Measurements from ENCODE around the gene NFYC.

NFYC gene

GRCh38 chr1:40768146-40768990 lies 76.9 kb downstream of the NFYC start:
- H2AFZ ChIP-seq (ENCODE audit: low read depth) = no peak overlapping the region
- H3K4me1 ChIP-seq (ENCODE audit: low read depth, poor library complexity, severe bottlenecking) = peaks cover 18% of the 10 kb centered on the region
- H3K4me3 ChIP-seq (IDR thresholded peaks at IDR 0.05; ENCODE audit: insufficient read depth, low read depth, low read length) = no peak overlapping the region
- no peaks in the 10 kb centered on the region for H3K27me3 ChIP-seq (ENCODE audit: insufficient read depth, low read depth)
- H3K4me2 ChIP-seq = no peak overlapping the region
- no peak overlapping the region for H3K9ac ChIP-seq
- H4K20me1 ChIP-seq (ENCODE audit: insufficient read depth) = no peaks in the 10 kb centered on the region
- no peaks in the 10 kb centered on the region for H3K79me2 ChIP-seq (ENCODE audit: insufficient read depth, low read depth)
- TF ChIP-seq, protein P1, sequence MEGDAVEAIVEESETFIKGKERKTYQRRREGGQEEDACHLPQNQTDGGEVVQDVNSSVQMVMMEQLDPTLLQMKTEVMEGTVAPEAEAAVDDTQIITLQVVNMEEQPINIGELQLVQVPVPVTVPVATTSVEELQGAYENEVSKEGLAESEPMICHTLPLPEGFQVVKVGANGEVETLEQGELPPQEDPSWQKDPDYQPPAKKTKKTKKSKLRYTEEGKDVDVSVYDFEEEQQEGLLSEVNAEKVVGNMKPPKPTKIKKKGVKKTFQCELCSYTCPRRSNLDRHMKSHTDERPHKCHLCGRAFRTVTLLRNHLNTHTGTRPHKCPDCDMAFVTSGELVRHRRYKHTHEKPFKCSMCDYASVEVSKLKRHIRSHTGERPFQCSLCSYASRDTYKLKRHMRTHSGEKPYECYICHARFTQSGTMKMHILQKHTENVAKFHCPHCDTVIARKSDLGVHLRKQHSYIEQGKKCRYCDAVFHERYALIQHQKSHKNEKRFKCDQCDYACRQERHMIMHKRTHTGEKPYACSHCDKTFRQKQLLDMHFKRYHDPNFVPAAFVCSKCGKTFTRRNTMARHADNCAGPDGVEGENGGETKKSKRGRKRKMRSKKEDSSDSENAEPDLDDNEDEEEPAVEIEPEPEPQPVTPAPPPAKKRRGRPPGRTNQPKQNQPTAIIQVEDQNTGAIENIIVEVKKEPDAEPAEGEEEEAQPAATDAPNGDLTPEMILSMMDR (conservative IDR thresholded peaks at IDR 0.05; ENCODE audit: low read depth, low read length) = no peak
- 0 out of 2 replicates have a peak, but pooled peaks cover 3% of the 10 kb centered on the region for H3K36me3 ChIP-seq (ENCODE audit: insufficient read depth)
- H3K27ac ChIP-seq = no peak overlapping the region

- no peaks in the 10 kb centered on the region for H4K20me1 ChIP-seq (ENCODE audit: insufficient read depth)
- H3K4me1 ChIP-seq (ENCODE audit: low read depth, poor library complexity, severe bottlenecking) = peaks cover 3% of the 10 kb centered on the region
- no peaks in the 10 kb centered on the region for H3K79me2 ChIP-seq (ENCODE audit: insufficient read depth, low read depth)
- H2AFZ ChIP-seq (ENCODE audit: low read depth) = no peak overlapping the region
- H3K27me3 ChIP-seq (ENCODE audit: insufficient read depth, low read depth) = no peaks in the 10 kb centered on the region
- H3K4me2 ChIP-seq = no peak overlapping the region
- TF ChIP-seq, protein P1 (conservative IDR thresholded peaks at IDR 0.05; ENCODE audit: low read depth, low read length) = no peak
- no peak overlapping the region for H3K4me3 ChIP-seq (IDR thresholded peaks at IDR 0.05; ENCODE audit: insufficient read depth, low read depth, low read length)
- H3K9ac ChIP-seq = no peak overlapping the region
- no peak overlapping the region for H3K27ac ChIP-seq
- H3K36me3 ChIP-seq (ENCODE audit: insufficient read depth) = 0 out of 2 replicates have a peak, but pooled peaks cover 3% of the 10 kb centered on the region
Observed at GRCh38 chr1:40769815-40770214, 78.3 kb downstream of the NFYC start.

DNA sequence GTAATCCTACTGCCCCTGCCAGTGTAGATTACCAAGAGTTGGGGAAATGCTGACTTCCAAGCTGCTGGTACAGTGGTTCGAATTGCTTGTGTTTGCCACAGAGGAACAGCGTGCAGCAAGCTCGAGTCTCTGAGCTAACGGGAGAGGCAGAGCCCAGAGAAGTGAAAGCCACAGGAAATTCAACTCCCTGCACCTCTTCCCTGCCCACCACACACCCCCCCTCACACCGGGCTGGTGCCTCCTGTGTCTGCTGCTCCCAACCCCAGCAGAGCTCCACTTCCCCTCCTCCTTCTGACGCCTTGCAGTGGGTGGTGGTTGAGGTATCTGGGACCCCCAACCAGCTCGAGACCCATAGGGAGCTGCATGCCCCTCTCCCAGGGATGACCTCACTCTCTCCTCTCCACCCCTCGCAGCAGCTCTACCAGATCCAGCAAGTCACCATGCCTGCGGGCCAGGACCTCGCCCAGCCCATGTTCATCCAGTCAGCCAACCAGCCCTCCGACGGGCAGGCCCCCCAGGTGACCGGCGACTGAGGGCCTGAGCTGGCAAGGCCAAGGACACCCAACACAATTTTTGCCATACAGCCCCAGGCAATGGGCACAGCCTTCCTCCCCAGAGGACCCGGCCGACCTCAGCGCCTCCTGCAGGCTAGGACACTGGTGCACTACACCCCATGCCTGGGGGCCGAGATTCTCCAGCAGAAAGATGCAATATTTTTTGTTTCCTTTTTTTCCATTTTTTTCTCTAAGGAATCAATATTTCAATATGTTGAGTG lies 79.0 kb downstream of the NFYC start:
- Histone ChIP-seq H3K36me3 (ENCODE audit: insufficient read depth) (0 out of 2 replicates have a peak, but pooled peaks cover 3% of the 10 kb centered on the region), H2AFZ (ENCODE audit: low read depth) (no peak overlapping the region), H3K4me1 (ENCODE audit: low read depth, poor library complexity, severe bottlenecking) (no peaks in the 10 kb centered on the region), H3K79me2 (ENCODE audit: insufficient read depth, low read depth) (no peaks in the 10 kb centered on the region), H3K4me2 (no peak overlapping the region), H4K20me1 (ENCODE audit: insufficient read depth) (no peaks in the 10 kb centered on the region), H3K27ac (no peak overlapping the region), H3K4me3 (IDR thresholded peaks at IDR 0.05; ENCODE audit: insufficient read depth, low read depth, low read length) (no peak overlapping the region), H3K27me3 (ENCODE audit: insufficient read depth, low read depth) (no peaks in the 10 kb centered on the region), H3K9ac (no peak overlapping the region)
- TF ChIP-seq, protein P1 (conservative IDR thresholded peaks at IDR 0.05; ENCODE audit: low read depth, low read length) = no peak

GRCh38 chr1:40772146-40772955 lies 80.8 kb downstream of the NFYC start:
- H3K36me3 ChIP-seq (ENCODE audit: insufficient read depth) = no peaks in the 10 kb centered on the region
- TF ChIP-seq, protein P1 (conservative IDR thresholded peaks at IDR 0.05; ENCODE audit: low read depth, low read length) = no peak

More at GRCh38 chr1:40772146-40772955, 80.8 kb downstream of the NFYC start:
- Histone ChIP-seq H3K4me3 (IDR thresholded peaks at IDR 0.05; ENCODE audit: insufficient read depth, low read depth, low read length) (no peak overlapping the region), H3K27me3 (ENCODE audit: insufficient read depth, low read depth) (no peaks in the 10 kb centered on the region), H3K27ac (no peak overlapping the region), H3K79me2 (ENCODE audit: insufficient read depth, low read depth) (no peaks in the 10 kb centered on the region), H3K9ac (no peak overlapping the region), H2AFZ (ENCODE audit: low read depth) (no peak overlapping the region), H4K20me1 (ENCODE audit: insufficient read depth) (no peaks in the 10 kb centered on the region), H3K4me2 (no peak overlapping the region), H3K4me1 (ENCODE audit: low read depth, poor library complexity, severe bottlenecking) (no peaks in the 10 kb centered on the region)

Measured in KMS-11 (cell line).